Skeletal muscle cell (primary cell): ENCODE measurements around the gene ATP1A2.
A peak's percentile ranks its signal among the peaks of the same experiment; 100 is the strongest.
"Not testable (repeated sequence)": the region's sequence is repeated elsewhere in the genome, so short reads cannot be mapped to it uniquely, and the experiment has no call there.

ENCODE experiments used
- DNase-seq: peaks from one replicate; pipeline ENCODE4 v3.0.0-alpha.2; 2010; ENCODE audit warnings: low read depth
- H3K4me3 ChIP-seq: 2 replicates; pipeline ENCODE4 v1.5.1; 2011; ENCODE audit warnings: low read depth, mild to moderate bottlenecking, control low read depth, low read length, moderate library complexity

The ATP1A2 gene

GRCh38 chr1:160117300-160117699 lies 1.7 kb downstream of the ATP1A2 start:
- no peak for DNase-seq
- no peak overlapping the region for H3K4me3 ChIP-seq

DNA sequence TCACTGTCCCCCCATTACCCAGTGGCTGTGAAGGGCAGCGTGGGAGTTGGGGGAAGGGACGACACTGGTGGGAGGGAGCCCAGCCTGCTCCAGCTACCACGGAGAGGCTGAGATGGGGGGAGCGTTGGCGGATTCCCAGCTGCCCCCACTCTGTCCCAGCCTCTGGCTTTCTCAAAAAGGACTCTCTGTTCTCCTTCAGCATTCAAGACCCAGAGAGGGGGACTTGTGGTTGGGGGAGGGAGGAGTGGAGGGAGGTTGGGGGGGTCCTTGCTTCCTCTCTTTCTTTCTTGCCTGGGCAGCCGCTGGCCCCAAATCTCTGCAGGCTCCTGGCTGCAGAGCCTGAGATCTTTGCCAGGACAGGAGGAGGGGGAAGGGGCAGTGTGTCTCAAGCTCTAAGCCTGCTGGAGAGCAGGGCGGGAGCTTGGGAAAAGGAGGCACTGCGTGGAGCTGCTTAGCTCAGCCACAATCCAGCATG lies 2.2 kb downstream of the ATP1A2 start:
- no peak overlapping the region for H3K4me3 ChIP-seq
- DNase-seq, result no peak

GRCh38 chr1:160118928-160119327 lies 3.4 kb downstream of the ATP1A2 start:
- no peak for DNase-seq
- H3K4me3 ChIP-seq, result no peak overlapping the region

- H3K4me3 ChIP-seq, result no peak overlapping the region
- no peak for DNase-seq
These were observed 5.2 kb downstream of the ATP1A2 start for GRCh38 chr1:160120797-160121196.

GRCh38 chr1:160121388-160121787 lies 5.8 kb downstream of the ATP1A2 start:
- H3K4me3 ChIP-seq, result no peak overlapping the region
- DNase-seq, result no peak

DNA sequence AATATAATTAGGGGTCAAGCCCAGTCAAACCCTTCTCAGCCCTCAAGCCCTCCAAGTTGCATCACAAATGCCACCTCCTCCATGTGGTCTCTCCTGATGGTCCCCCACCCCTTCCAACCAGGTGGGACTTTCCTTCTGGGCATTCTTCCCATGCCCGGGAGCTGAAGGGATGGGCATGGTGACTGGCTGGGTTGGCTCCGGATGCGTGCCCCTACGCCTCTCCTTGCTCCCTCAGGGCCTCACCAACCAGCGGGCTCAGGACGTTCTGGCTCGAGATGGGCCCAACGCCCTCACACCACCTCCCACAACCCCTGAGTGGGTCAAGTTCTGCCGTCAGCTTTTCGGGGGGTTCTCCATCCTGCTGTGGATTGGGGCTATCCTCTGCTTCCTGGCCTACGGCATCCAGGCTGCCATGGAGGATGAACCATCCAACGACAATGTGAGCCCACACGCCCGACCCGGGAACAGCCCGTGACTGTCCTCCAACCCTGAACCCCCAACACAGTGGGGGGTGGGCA lies 7.5 kb downstream of the ATP1A2 start:
- no peak for DNase-seq
- H3K4me3 ChIP-seq, result no peak overlapping the region

- DNase-seq, result no peak
- no peak overlapping the region for H3K4me3 ChIP-seq
These were observed 8.2 kb downstream of the ATP1A2 start for GRCh38 chr1:160123726-160124125.

GRCh38 chr1:160124705-160125478 lies 9.3 kb downstream of the ATP1A2 start:
- DNase-seq, result peak; percentile 80
- H3K4me3 ChIP-seq, result no peak overlapping the region

GRCh38 chr1:160125746-160126145 lies 10.2 kb downstream of the ATP1A2 start:
- no peak overlapping the region for H3K4me3 ChIP-seq
- DNase-seq, result peak; percentile 64

- not testable (repeated sequence) for H3K4me3 ChIP-seq, DNase-seq
These were observed 10.8 kb downstream of the ATP1A2 start for GRCh38 chr1:160126342-160126741.

GRCh38 chr1:160127381-160127780 lies 11.8 kb downstream of the ATP1A2 start:
- no peak for DNase-seq

DNA sequence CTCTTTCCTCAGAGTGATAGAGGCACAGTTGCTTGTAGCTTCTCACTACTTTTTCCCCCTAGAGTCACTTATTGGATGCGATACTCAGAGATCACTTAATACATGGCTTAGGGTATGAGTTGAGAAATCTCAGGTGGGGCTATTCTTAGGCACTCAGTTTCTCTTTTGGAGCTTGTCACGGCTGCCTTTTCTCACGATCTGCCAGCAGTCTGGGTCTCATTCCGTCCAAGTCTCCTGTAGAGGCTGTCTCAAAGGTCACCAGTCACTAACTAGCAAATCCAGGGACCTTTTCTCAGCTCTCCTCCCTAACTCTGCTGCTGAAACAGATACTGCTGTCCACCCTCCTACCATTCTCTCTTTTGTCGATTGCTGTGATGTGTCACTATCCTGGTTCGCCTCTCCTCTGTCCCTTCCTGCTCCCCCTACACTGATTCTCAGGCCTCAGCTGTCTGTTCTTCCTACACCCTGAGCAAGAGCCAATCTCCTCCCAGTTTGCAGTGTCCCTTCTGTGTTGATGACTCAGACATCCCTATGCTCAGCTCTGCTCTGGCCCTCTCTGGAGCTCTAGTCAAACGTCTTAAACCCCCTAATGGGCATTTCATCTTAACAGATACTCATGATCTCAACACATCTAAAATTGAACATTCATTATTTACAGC lies 12.4 kb downstream of the ATP1A2 start:
- DNase-seq, result no peak
- no peak overlapping the region for H3K4me3 ChIP-seq

More at GRCh38 chr1:160127381-160127780, 11.8 kb downstream of the ATP1A2 start:
- H3K4me3 ChIP-seq, result no peak overlapping the region

- DNase-seq, result no peak
- no peak overlapping the region for H3K4me3 ChIP-seq
These were observed 13.1 kb downstream of the ATP1A2 start for GRCh38 chr1:160128636-160129035.

GRCh38 chr1:160129046-160129445 lies 13.5 kb downstream of the ATP1A2 start:
- no peak for DNase-seq
- H3K4me3 ChIP-seq, result no peak overlapping the region

- H3K4me3 ChIP-seq, result no peak overlapping the region
- DNase-seq, result no peak
These were observed 14.0 kb downstream of the ATP1A2 start for GRCh38 chr1:160129558-160129957.

- no peak for DNase-seq
- H3K4me3 ChIP-seq, result no peak overlapping the region
These were observed 14.4 kb downstream of the ATP1A2 start for GRCh38 chr1:160129966-160130365.

DNA sequence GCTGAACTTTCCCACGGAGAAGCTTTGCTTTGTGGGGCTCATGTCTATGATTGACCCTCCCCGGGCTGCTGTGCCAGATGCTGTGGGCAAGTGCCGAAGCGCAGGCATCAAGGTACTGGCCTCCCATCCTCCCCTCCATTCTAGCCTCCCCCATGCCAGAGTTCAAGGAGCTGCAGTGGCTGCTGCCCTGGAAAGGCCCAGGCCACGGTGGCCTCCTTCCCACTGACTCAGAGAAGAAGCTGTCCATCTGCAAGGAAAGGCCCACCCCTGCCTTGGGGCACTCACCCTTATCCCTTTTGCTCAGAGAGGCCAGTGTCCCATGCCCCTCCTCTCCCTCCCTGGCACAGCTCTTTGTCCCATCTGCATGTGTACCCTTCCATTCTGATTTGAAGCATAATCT lies 14.9 kb downstream of the ATP1A2 start:
- DNase-seq, result no peak

GRCh38 chr1:160130939-160131338 lies 15.4 kb downstream of the ATP1A2 start:
- DNase-seq, result no peak

More for the DNA sequence above, 14.9 kb downstream of the ATP1A2 start:
- no peak overlapping the region for H3K4me3 ChIP-seq

DNA sequence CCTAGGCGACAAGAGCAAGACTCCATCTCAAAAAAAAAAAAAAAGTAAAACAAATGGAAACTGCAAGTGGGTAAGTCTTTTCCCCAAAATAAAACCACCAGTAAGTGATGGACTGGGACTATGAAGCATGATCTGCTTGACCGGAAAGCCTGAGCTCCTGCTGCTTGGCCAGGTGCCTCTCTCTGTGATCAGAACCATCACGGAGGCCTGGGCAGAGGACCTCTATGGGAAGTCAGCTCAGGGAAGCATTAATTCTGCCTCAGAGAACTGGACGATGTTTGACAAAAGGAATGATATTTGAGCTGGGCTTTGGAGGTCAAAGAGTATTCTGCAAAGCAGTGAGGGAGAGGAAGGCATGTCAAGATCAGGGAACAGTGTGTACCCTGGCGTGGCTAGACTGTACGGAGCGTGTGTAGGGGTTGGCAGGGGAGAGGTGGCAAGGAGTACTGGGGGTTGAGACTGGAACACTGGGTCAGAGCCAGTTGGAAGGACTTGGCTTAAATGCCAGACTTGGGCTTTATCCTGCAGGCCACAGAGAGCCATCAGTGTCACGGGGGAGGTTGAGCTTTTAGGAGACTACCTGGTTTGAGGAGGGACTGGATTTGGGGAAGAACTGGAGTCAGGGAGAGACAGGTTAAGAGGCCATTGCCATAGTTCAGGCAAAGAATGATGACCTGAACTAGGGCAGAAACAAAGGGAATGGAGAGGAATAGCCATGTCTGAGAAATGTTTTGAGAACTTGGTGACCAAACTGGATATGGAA lies 16.4 kb downstream of the ATP1A2 start:
- no peak overlapping the region for H3K4me3 ChIP-seq
- DNase-seq, result no peak

More at GRCh38 chr1:160130939-160131338, 15.4 kb downstream of the ATP1A2 start:
- H3K4me3 ChIP-seq, result no peak overlapping the region
